Endodermal cell (in vitro differentiated cells): ENCODE data around the gene RPS6KA2. TPM values are rescaled to one million over a fixed set of nuclear protein-coding genes. Genes with fewer than 3 reads are reported as not detected.
A peak's percentile ranks its signal among the peaks of the same experiment; 100 is the strongest.

Experiments used
- DNase-seq: peaks from one replicate; pipeline ENCODE4 v3.0.0-alpha.2; 2017
- H3K27ac ChIP-seq: 2 replicates; pipeline ENCODE4 v1.5.1; 2013; ENCODE audit warnings: mild to moderate bottlenecking, low read depth, low read length, moderate library complexity
- H3K27me3 ChIP-seq: 2 replicates; pipeline ENCODE4 v1.6.1; 2013; ENCODE audit warnings: mild to moderate bottlenecking, low read length, moderate library complexity; ENCODE audit not compliant: insufficient read depth, control insufficient read depth, poor library complexity, severe bottlenecking
- H3K36me3 ChIP-seq: 2 replicates; pipeline ENCODE4 v1.7.0; 2013; ENCODE audit warnings: mild to moderate bottlenecking, low read length, moderate library complexity; ENCODE audit not compliant: control insufficient read depth, insufficient read depth
- H3K4me1 ChIP-seq: one replicate; pipeline ENCODE4 v1.7.0; 2013; ENCODE audit warnings: low read length; ENCODE audit not compliant: control insufficient read depth, insufficient read depth
- H3K4me3 ChIP-seq: 2 replicates; pipeline ENCODE4 v1.5.1; 2013; ENCODE audit warnings: mild to moderate bottlenecking, low read length, moderate library complexity
- H3K9ac ChIP-seq: 2 replicates; pipeline ENCODE4 v1.6.1; 2013; ENCODE audit warnings: mild to moderate bottlenecking, low read length, moderate library complexity; ENCODE audit not compliant: poor library complexity, severe bottlenecking; ENCODE audit errors: extremely low read depth
- H3K9me3 ChIP-seq: 2 replicates; pipeline ENCODE4 v1.6.1; 2013; ENCODE audit warnings: mild to moderate bottlenecking, low read length, moderate library complexity; ENCODE audit not compliant: control insufficient read depth
- H3K27ac Mint-ChIP-seq: 2 replicates; pipeline ENCODE4 v1.8.0; 2020; ENCODE audit warnings: mixed read lengths
- H3K27me3 Mint-ChIP-seq: 2 replicates; pipeline ENCODE4 v1.8.0; 2021; ENCODE audit warnings: mild to moderate bottlenecking, mixed read lengths; ENCODE audit not compliant: insufficient read depth
- H3K36me3 Mint-ChIP-seq: 2 replicates; pipeline ENCODE4 v1.8.0; 2020; ENCODE audit warnings: low read depth, mixed read lengths
- H3K4me1 Mint-ChIP-seq: 2 replicates; pipeline ENCODE4 v1.8.0; 2020; ENCODE audit warnings: mixed read lengths
- H3K4me3 Mint-ChIP-seq: 2 replicates; pipeline ENCODE4 v1.8.0; 2020; ENCODE audit warnings: mild to moderate bottlenecking, moderate library complexity, mixed read lengths
- H3K9me3 Mint-ChIP-seq: 2 replicates; pipeline ENCODE4 v1.8.0; 2020; ENCODE audit warnings: mild to moderate bottlenecking, mixed read lengths
- CTCF ChIP-seq: fragments of 200-600 bp; sonication (generic); conservative IDR thresholded peaks from 2 replicates; pipeline ENCODE4 v1.5.0; 2021; ENCODE audit warnings: antibody characterized with exemption, mild to moderate bottlenecking
- WGBS, 2 experiments: methylation state at CpG; one replicate each; pipeline versions ENCODE4 v1.1.5 to v1.1.7; 2013; ENCODE audit warnings: missing lambda C conversion rate in 2 of 2, mixed read lengths in 1 of 2; ENCODE audit not compliant: insufficient coverage in 1 of 2, insufficient read length in 1 of 2; 5-methylcytosine and 5-hydroxymethylcytosine counted together
- total RNA-seq, 2 donors: library from RNA; stranded (reverse); fragmentation: NEBNext Ultra II Directional in 1 of 2; extraction: Animal tissue kit (Norgen Biotek cat#: 25700) in 1 of 2; gene quantifications; 2 replicates in 1 of 2; 3 replicates in 1 of 2; pipeline ENCODE4 v1.2.1, GENCODE V29; 2021

RPS6KA2 gene
- total RNA-seq, 2 donors from 2014 or later = 17.9 to 23.9 TPM

- H3K27me3 Mint-ChIP-seq = no peaks in the 10 kb centered on the region
- Histone ChIP-seq H3K36me3 (no peaks in the 10 kb centered on the region), H3K9ac (no peak overlapping the region), H3K4me1 (peaks cover 2% of the 10 kb centered on the region), H3K27me3 (no peaks in the 10 kb centered on the region), H3K4me3 (no peak overlapping the region), H3K27ac (no peak overlapping the region), H3K9me3 (no peaks in the 10 kb centered on the region)
- WGBS, 2 experiments = 92 to 95% methylated on average over 6 to 7 of the region's 7 CpGs
- H3K36me3 Mint-ChIP-seq = peaks cover under 1% of the 10 kb centered on the region
- TF ChIP-seq CTCF = no peak
- no peaks in the 10 kb centered on the region for H3K9me3 Mint-ChIP-seq
- H3K4me1 Mint-ChIP-seq = peaks cover 12% of the 10 kb centered on the region
- H3K27ac Mint-ChIP-seq = no peak overlapping the region
- DNase-seq = no peak
- no peak overlapping the region for H3K4me3 Mint-ChIP-seq
Measured at GRCh38 chr6:166613027-166613426, 14.0 kb downstream of the RPS6KA2 start.

- H3K4me3 Mint-ChIP-seq = no peak overlapping the region
- DNase-seq = peak; percentile 34
- H3K9me3 Mint-ChIP-seq = no peaks in the 10 kb centered on the region
- Histone ChIP-seq H3K9ac (no peak overlapping the region), H3K4me1 (peaks cover 2% of the 10 kb centered on the region), H3K9me3 (no peaks in the 10 kb centered on the region), H3K27me3 (no peaks in the 10 kb centered on the region), H3K27ac (no peak overlapping the region), H3K36me3 (no peaks in the 10 kb centered on the region), H3K4me3 (no peak overlapping the region)
- no peak for TF ChIP-seq CTCF
- H3K27ac Mint-ChIP-seq = no peak overlapping the region
- H3K4me1 Mint-ChIP-seq = peaks cover 12% of the 10 kb centered on the region
- no peaks in the 10 kb centered on the region for H3K27me3 Mint-ChIP-seq
- H3K36me3 Mint-ChIP-seq = no peaks in the 10 kb centered on the region
- 94% methylated on average over 9 to 11 of the region's 11 CpGs for WGBS, 2 experiments
Measured at GRCh38 chr6:166612471-166612881, 14.6 kb downstream of the RPS6KA2 start.

- Histone ChIP-seq H3K4me1 (peaks cover 2% of the 10 kb centered on the region), H3K9ac (no peak overlapping the region), H3K36me3 (no peaks in the 10 kb centered on the region), H3K9me3 (no peaks in the 10 kb centered on the region), H3K27ac (no peak overlapping the region), H3K4me3 (no peak overlapping the region), H3K27me3 (no peaks in the 10 kb centered on the region)
- Mint-ChIP-seq H3K9me3 (no peaks in the 10 kb centered on the region), H3K36me3 (no peaks in the 10 kb centered on the region), H3K27me3 (no peaks in the 10 kb centered on the region), H3K27ac (no peak overlapping the region), H3K4me1 (peaks cover 12% of the 10 kb centered on the region), H3K4me3 (no peak overlapping the region)
- TF ChIP-seq CTCF = no peak
- WGBS, 2 experiments = 92% methylated on average over 4 of the region's 4 CpGs
- peak; percentile 44 for DNase-seq
Measured at GRCh38 chr6:166611631-166612030, 15.4 kb downstream of the RPS6KA2 start.
